ENCODE results near the gene CELA2A. TPM values are rescaled to one million over a fixed set of nuclear protein-coding genes. Genes with fewer than 3 reads are reported as not detected.

CELA2A gene
- total RNA-seq (over 10,000 TPM in 2 of 6 donors, 1,000 to 10,000 TPM in 3, 100 to 1,000 TPM in 1; 360 to 20,184 (median 5,030) TPM), polyA plus RNA-seq (1,000 to 10,000 TPM; 2,295 to 3,502 TPM)

GRCh38 chr1:15456313-15456954 lies at the start of gene CELA2A:
Gene CELA2A, plus strand, starts transcription at chr1:15456732. Its CDS starts 22 bp downstream, at chr1:15456754.
- peak within 1 kb of the TSS; percentile 52 to 81 (median 61) for H3K27ac ChIP-seq
- peaks cover 8 to 40% (median 18%) of the 10 kb centered on the region in 3 donors for H3K4me1 ChIP-seq
- no peak for TF ChIP-seq CTCF (IDR thresholded peaks at IDR 0.05)
- H3K27me3 ChIP-seq, result no peaks in the 10 kb centered on the region
- FAIRE-seq (no peak), ATAC-seq (peak in 2 of 4 donors; percentile 5 to 27), DNase-seq (no peak)
- no peaks in the 10 kb centered on the region for H3K9me3 ChIP-seq
- no peaks in the 10 kb centered on the region for H3K36me3 ChIP-seq
- intact Hi-C loops (cut with DNase I), result no loop called here
- peak within 1 kb of the TSS in 2 of 4 donors; percentile 21 to 23 for H3K4me3 ChIP-seq
- 43 to 51% methylated on average over 8 of the region's 8 CpGs for whole genome bisulfite sequencing, 2 donors

GRCh38 chr1:15407580-15407979 lies 49.0 kb upstream of the CELA2A start:
- Histone ChIP-seq H3K27ac (no peak overlapping the region), H3K4me3 (no peak overlapping the region), H3K4me1 (peaks cover 0 to under 1% (median under 1%) of the 10 kb centered on the region in 3 donors), H3K27me3 (no peaks in the 10 kb centered on the region), H3K9me3 (no peaks in the 10 kb centered on the region), H3K36me3 (no peaks in the 10 kb centered on the region)
- WGBS, 2 donors, result 82 to 91% methylated on average over 7 of the region's 7 CpGs
- no peak for DNase-seq
- intact Hi-C loops (cut with DNase I), result no loop called here
- no peak for ATAC-seq
- no peak for TF ChIP-seq CTCF (IDR thresholded peaks at IDR 0.05)
- no peak for FAIRE-seq

- Histone ChIP-seq H3K9me3 (no peaks in the 10 kb centered on the region), H3K36me3 (no peaks in the 10 kb centered on the region), H3K27ac (peak overlapping the region in 2 of 4 donors; percentile 50 to 60), H3K27me3 (no peaks in the 10 kb centered on the region), H3K4me3 (peak overlapping the region in 3 of 4 donors; percentile 82 to 93 (median 87)), H3K4me1 (peaks cover 0 to 9% (median 8%) of the 10 kb centered on the region in 3 donors)
- WGBS, 2 donors, result 36 to 37% methylated on average over 14 of the region's 14 CpGs
- FAIRE-seq (no peak), DNase-seq (peak in 1 of 6 donors; percentile 84), ATAC-seq (no peak)
- intact Hi-C loops (cut with DNase I), result no loop called here
- TF ChIP-seq CTCF (IDR thresholded peaks at IDR 0.05), result no peak
Observed at GRCh38 chr1:15408890-15409387, 47.6 kb upstream of the CELA2A start.

- Histone ChIP-seq H3K27me3 (no peaks in the 10 kb centered on the region), H3K27ac (peak within 1 kb of the TSS; percentile 50 to 68 (median 62)), H3K36me3 (no peaks in the 10 kb centered on the region), H3K9me3 (no peaks in the 10 kb centered on the region), H3K4me1 (peaks cover 0 to 9% (median 8%) of the 10 kb centered on the region in 3 donors), H3K4me3 (peak within 1 kb of the TSS; percentile 82 to 93 (median 89))
- intact Hi-C loops (cut with DNase I), result loop anchor here in 1 of 3 donors (5.0 kb wide), 1 partner anchor 82 kb away; no protein-coding TSS in a partner anchor
- ATAC-seq (peak; percentile 78 to 91 (median 82)), FAIRE-seq (no peak), DNase-seq (peak; percentile 80 to 94 (median 86))
- 0 to 1% methylated on average over 77 to 99 of the region's 99 CpGs for WGBS, 2 donors
- no peak for TF ChIP-seq CTCF (IDR thresholded peaks at IDR 0.05)
Observed at GRCh38 chr1:15409388-15410222, 46.9 kb upstream of the CELA2A start, which contains the start of gene EFHD2. Gene EFHD2, plus strand, starts transcription at chr1:15409888. Its CDS starts 84 bp downstream, at chr1:15409972.

Measured in pancreas (tissue), 10 donors.